Small intestine (tissue), 7 donors: ENCODE measurements around the gene UGT1A3. TPM values are rescaled to one million over a fixed set of nuclear protein-coding genes. Genes with fewer than 3 reads are reported as not detected.

Source experiments
- DNase-seq, 2 donors: peaks; one replicate each; pipeline versions ENCODE4 v3.0.0 to v3.0.0-alpha.2; 2013
- FAIRE-seq: peaks from 2 replicates; lab custom pipeline; 2012; peaks lifted over from hg19 to GRCh38; lab: Jason Lieb, UNC
- H3K27ac ChIP-seq, 3 donors: one replicate each; pipeline ENCODE4 v1.5.1; 2013; ENCODE audit warnings: low read length in 2 of 3, mild to moderate bottlenecking in 2 of 3, control low read depth in 1 of 3, inconsistent platforms in 1 of 3, low read depth in 1 of 3, moderate library complexity in 1 of 3
- H3K27me3 ChIP-seq, 3 donors: one replicate each; pipeline ENCODE4 v1.6.1; 2013; ENCODE audit warnings: low read length in 3 of 3, inconsistent platforms in 1 of 3; ENCODE audit not compliant: control insufficient read depth in 3 of 3, insufficient read depth in 3 of 3
- H3K36me3 ChIP-seq, 3 donors: one replicate each; pipeline ENCODE4 v1.6.1; 2013; ENCODE audit warnings: low read length in 3 of 3, inconsistent platforms in 1 of 3, low read depth in 1 of 3, mild to moderate bottlenecking in 1 of 3, moderate library complexity in 1 of 3; ENCODE audit not compliant: control insufficient read depth in 3 of 3, insufficient read depth in 2 of 3
- H3K4me1 ChIP-seq, 3 donors: one replicate each; pipeline ENCODE4 v1.6.1; 2013; ENCODE audit warnings: low read length in 2 of 3, inconsistent platforms in 1 of 3, low read depth in 1 of 3, mild to moderate bottlenecking in 1 of 3, moderate library complexity in 1 of 3; ENCODE audit not compliant: control insufficient read depth in 3 of 3, insufficient read depth in 2 of 3
- H3K4me3 ChIP-seq, 3 donors: one replicate each; pipeline ENCODE4 v1.5.1; 2013; ENCODE audit warnings: low read length in 3 of 3, control low read depth in 1 of 3, inconsistent platforms in 1 of 3, low read depth in 1 of 3, mild to moderate bottlenecking in 1 of 3, moderate library complexity in 1 of 3
- H3K9me3 ChIP-seq, 2 donors: one replicate each; pipeline ENCODE4 v1.6.1; 2013; ENCODE audit warnings: low read depth in 1 of 2, low read length in 1 of 2; ENCODE audit not compliant: control insufficient read depth in 2 of 2, insufficient read depth in 1 of 2
- WGBS, 3 donors: extraction: QIAGEN DNeasy Blood & Tissue Kit; methylation state at CpG; one replicate each; pipeline ENCODE4 v1.1.7; 2013; 5-methylcytosine and 5-hydroxymethylcytosine counted together
- polyA plus RNA-seq, 4 donors: library from polyadenylated mRNA; stranded (reverse) in 3 of 4; unstranded in 1 of 4; fragments of 200-250 nt in 3 of 4; fragments of 120-200 nt in 1 of 4; gene quantifications; one replicate each; pipeline versions ENCODE4 v1.2.1 to v1.2.3, GENCODE V29; 2013
- donor health status: healthy with polysubstance abuse.
- donor health status: control.
- donor health status: control.
- donor health status: Bipolar disorder and iron deficiency.
- donor health status: healthy.

UGT1A3 gene
- polyA plus RNA-seq, 4 donors = 0.22 to 6.8 (median 2.7) TPM

- DNase-seq = no peak
- H3K9me3 ChIP-seq = peaks cover 0 to 14% of the 10 kb centered on the region in 2 donors
- peaks cover 0 to 2% (median 0%) of the 10 kb centered on the region in 3 donors for H3K27me3 ChIP-seq
- H3K4me1 ChIP-seq = no peaks in the 10 kb centered on the region
- H3K36me3 ChIP-seq = peaks cover 0 to 10% (median 0%) of the 10 kb centered on the region in 3 donors
- H3K27ac ChIP-seq = no peak overlapping the region
- 88 to 91% (median 91%) methylated on average over 16 of the region's 16 CpGs for WGBS, 3 donors
- no peak overlapping the region for H3K4me3 ChIP-seq
- no peak for FAIRE-seq
These were observed 43.3 kb downstream of the UGT1A3 start for GRCh38 chr2:233772153-233772552.

DNA sequence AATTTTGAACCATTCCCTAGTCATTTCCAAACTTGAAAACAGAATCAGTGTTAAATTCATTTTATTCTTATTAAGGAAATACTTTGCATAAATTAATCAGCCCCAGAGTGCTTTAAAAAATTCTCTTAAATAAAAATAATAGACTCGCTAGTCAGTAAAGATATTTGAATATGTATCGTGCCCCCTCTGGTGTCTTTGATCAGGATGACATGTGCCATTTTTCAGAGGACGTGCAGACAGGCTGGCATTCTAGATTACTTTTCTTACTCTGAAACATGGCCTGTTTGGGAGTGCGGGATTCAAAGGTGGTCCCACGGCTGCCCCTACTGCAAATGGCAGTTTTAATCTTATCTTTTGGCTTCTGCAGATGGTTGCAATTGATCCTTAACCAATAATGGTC, 43.7 kb downstream of the UGT1A3 start:
- FAIRE-seq (no peak), DNase-seq (no peak)
- Histone ChIP-seq H3K27me3 (peaks cover 0 to 2% (median 0%) of the 10 kb centered on the region in 3 donors), H3K9me3 (peaks cover 1 to 16% of the 10 kb centered on the region in 2 donors), H3K4me1 (no peaks in the 10 kb centered on the region), H3K36me3 (peaks cover 0 to 9% (median 0%) of the 10 kb centered on the region in 3 donors), H3K4me3 (no peak overlapping the region), H3K27ac (no peak overlapping the region)
- 67 to 75% (median 69%) methylated on average over 5 of the region's 5 CpGs for WGBS, 3 donors

DNA sequence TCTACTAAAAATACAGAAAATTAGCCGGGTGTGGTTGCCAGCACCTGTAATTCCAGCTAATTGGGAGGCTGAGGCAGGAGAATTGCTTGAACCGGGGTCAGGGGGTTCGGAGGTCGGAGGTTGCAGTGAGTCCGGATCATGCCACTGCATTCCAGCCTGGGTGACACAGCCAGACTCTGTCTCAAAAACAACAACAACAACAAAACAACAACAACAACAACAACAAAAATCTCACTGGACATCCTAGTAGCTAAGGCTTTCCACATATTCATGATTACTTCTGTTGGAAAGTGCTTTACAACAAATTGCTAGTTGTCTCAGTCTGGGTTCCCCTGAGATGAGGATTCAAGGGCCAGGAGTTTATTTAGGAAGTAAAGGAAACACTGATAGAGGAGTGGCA, 45.0 kb downstream of the UGT1A3 start:
- no peak overlapping the region for H3K27ac ChIP-seq
- peaks cover 1 to 16% of the 10 kb centered on the region in 2 donors for H3K9me3 ChIP-seq
- no peak for DNase-seq
- peaks cover 0 to 2% (median 0%) of the 10 kb centered on the region in 3 donors for H3K27me3 ChIP-seq
- H3K4me1 ChIP-seq = no peaks in the 10 kb centered on the region
- 88 to 91% (median 88%) methylated on average over 5 of the region's 5 CpGs for WGBS, 3 donors
- no peak overlapping the region for H3K4me3 ChIP-seq
- peaks cover 0 to 9% (median 0%) of the 10 kb centered on the region in 3 donors for H3K36me3 ChIP-seq
- FAIRE-seq = no peak

GRCh38 chr2:233775414-233775813, 46.6 kb downstream of the UGT1A3 start:
- H3K9me3 ChIP-seq = peaks cover 1 to 16% of the 10 kb centered on the region in 2 donors
- FAIRE-seq = no peak
- peaks cover 0 to 4% (median 0%) of the 10 kb centered on the region in 3 donors for H3K36me3 ChIP-seq
- H3K4me3 ChIP-seq = no peak overlapping the region
- no peak overlapping the region for H3K27ac ChIP-seq
- peaks cover 0 to 2% (median 0%) of the 10 kb centered on the region in 3 donors for H3K27me3 ChIP-seq
- 91 to 98% (median 95%) methylated on average over 6 of the region's 6 CpGs for WGBS, 3 donors
- no peak for DNase-seq
- H3K4me1 ChIP-seq = no peaks in the 10 kb centered on the region

- Histone ChIP-seq H3K4me3 (no peak within 1 kb of the TSS), H3K27ac (no peak within 1 kb of the TSS), H3K36me3 (no peaks in the 10 kb centered on the region), H3K9me3 (peaks cover 1 to 16% of the 10 kb centered on the region in 2 donors), H3K27me3 (no peaks in the 10 kb centered on the region), H3K4me1 (no peaks in the 10 kb centered on the region)
- FAIRE-seq = no peak
- no peak for DNase-seq
- 80 to 98% (median 82%) methylated on average over 2 of the region's 2 CpGs for WGBS, 3 donors
These were observed 49.2 kb downstream of the UGT1A3 start, which contains the start of gene MROH2A for GRCh38 chr2:233778030-233778429. Gene MROH2A, plus strand, starts transcription at chr2:233778330. Its CDS starts 1,029 bp downstream, at chr2:233779359.

GRCh38 chr2:233779722-233780121, 50.9 kb downstream of the UGT1A3 start:
- DNase-seq (no peak), FAIRE-seq (no peak)
- Histone ChIP-seq H3K4me3 (no peak overlapping the region), H3K36me3 (no peaks in the 10 kb centered on the region), H3K9me3 (peaks cover 1 to 16% of the 10 kb centered on the region in 2 donors), H3K27me3 (no peaks in the 10 kb centered on the region), H3K4me1 (no peaks in the 10 kb centered on the region), H3K27ac (no peak overlapping the region)
- 88 to 93% (median 90%) methylated on average over 4 of the region's 4 CpGs for WGBS, 3 donors

GRCh38 chr2:233780771-233781170, 51.9 kb downstream of the UGT1A3 start:
- DNase-seq = no peak
- Histone ChIP-seq H3K4me3 (no peak overlapping the region), H3K27ac (no peak overlapping the region), H3K27me3 (peaks cover 0 to 2% (median 0%) of the 10 kb centered on the region in 3 donors), H3K9me3 (peaks cover 1 to 10% of the 10 kb centered on the region in 2 donors), H3K36me3 (no peaks in the 10 kb centered on the region), H3K4me1 (no peaks in the 10 kb centered on the region)
- FAIRE-seq = no peak
- WGBS, 3 donors = 78 to 80% (median 80%) methylated on average over 4 of the region's 4 CpGs

DNA sequence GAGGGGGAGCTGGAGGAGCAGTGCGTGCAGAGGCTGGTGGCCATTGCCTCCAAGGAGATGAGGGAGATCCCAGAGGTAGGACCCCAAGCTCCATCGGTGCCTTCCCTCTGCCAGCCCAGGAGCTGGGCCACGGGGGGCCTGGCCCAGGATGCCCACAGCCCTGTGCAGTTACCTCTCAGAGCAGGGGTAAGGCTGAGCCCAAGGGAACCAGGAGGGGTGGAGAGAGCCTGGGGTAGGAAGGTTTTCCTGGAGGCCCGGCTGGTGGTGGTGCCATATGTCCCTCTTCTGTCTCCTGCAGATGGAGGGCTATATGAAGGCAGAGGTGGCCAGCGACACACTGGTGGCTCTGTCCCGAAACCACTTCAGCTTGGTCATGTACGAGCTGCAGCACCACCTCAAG, 60.7 kb downstream of the UGT1A3 start:
- no peak overlapping the region for H3K4me3 ChIP-seq
- FAIRE-seq (no peak), DNase-seq (no peak)
- 87 to 94% (median 88%) methylated on average over 7 of the region's 7 CpGs for WGBS, 3 donors
- no peaks in the 10 kb centered on the region for H3K36me3 ChIP-seq
- peaks cover 0 to 2% of the 10 kb centered on the region in 2 donors for H3K9me3 ChIP-seq
- H3K27me3 ChIP-seq = peaks cover 0 to 2% (median 0%) of the 10 kb centered on the region in 3 donors
- no peak overlapping the region for H3K27ac ChIP-seq
- peaks cover 0 to 14% (median 0%) of the 10 kb centered on the region in 3 donors for H3K4me1 ChIP-seq
